GM23338 (cell line): Measurements from ENCODE around the gene NKD1. TPM values are rescaled to one million over a fixed set of nuclear protein-coding genes. Genes with fewer than 3 reads are reported as not detected.

Source experiments
- ATAC-seq: fragments of 200-7000 bp; cut with Tn5 transposase; 3 replicates; pipeline ENCODE4 v1.9.1; 2020
- DNase-seq: peaks from one replicate; pipeline ENCODE4 v3.0.0-alpha.2; 2015; ENCODE audit warnings: low spot score
- H2AFZ ChIP-seq: fragments of 200-600 bp; sonication (generic); 2 replicates; pipeline ENCODE4 v1.8.0; 2016; ENCODE audit warnings: antibody characterized with exemption, mild to moderate bottlenecking, moderate library complexity
- H3F3A ChIP-seq: fragments of 200-600 bp; sonication (generic); replicated peaks from 2 replicates; pipeline ENCODE4 v1.8.0; 2017; ENCODE audit warnings: antibody characterized with exemption, mixed run types, low read depth
- H3K27ac ChIP-seq: fragments of 200-600 bp; sonication (generic); 2 replicates; pipeline ENCODE4 v1.6.1; 2016; ENCODE audit warnings: low read depth
- H3K27me3 ChIP-seq: fragments of 200-600 bp; sonication (generic); 2 replicates; pipeline ENCODE4 v1.8.0; 2016; ENCODE audit warnings: mild to moderate bottlenecking, mixed run types, moderate library complexity; ENCODE audit not compliant: insufficient read depth
- H3K36me3 ChIP-seq: fragments of 200-600 bp; sonication (generic); 2 replicates; pipeline ENCODE4 v1.8.0; 2016; ENCODE audit warnings: mild to moderate bottlenecking; ENCODE audit not compliant: insufficient read depth
- H3K4me1 ChIP-seq: fragments of 200-600 bp; sonication (generic); 2 replicates; pipeline ENCODE4 v1.8.0; 2016; ENCODE audit warnings: mild to moderate bottlenecking, moderate library complexity; ENCODE audit not compliant: insufficient read depth
- H3K4me2 ChIP-seq: fragments of 200-600 bp; sonication (generic); 2 replicates; pipeline ENCODE4 v1.7.1; 2017; ENCODE audit warnings: mixed run types
- H3K4me3 ChIP-seq: fragments of 200-600 bp; sonication (generic); 2 replicates; pipeline ENCODE4 v1.6.1; 2016; ENCODE audit warnings: mixed run types
- H3K79me2 ChIP-seq: fragments of 200-600 bp; sonication (generic); replicated peaks from 2 replicates; pipeline ENCODE4 v1.8.0; 2017; ENCODE audit warnings: mild to moderate bottlenecking; ENCODE audit not compliant: insufficient read depth
- H3K9me2 ChIP-seq: fragments of 200-600 bp; sonication (generic); 2 replicates; pipeline ENCODE4 v1.8.0; 2017; ENCODE audit not compliant: insufficient read depth
- H4K20me1 ChIP-seq: fragments of 200-600 bp; sonication (generic); replicated peaks from 2 replicates; pipeline ENCODE4 v1.8.0; 2017; ENCODE audit warnings: mild to moderate bottlenecking; ENCODE audit not compliant: insufficient read depth
- H3K27ac Mint-ChIP-seq: 2 replicates; pipeline ENCODE4 v1.8.0; 2020; ENCODE audit warnings: inconsistent platforms, mild to moderate bottlenecking, moderate library complexity, mixed read lengths
- H3K27me3 Mint-ChIP-seq: 3 replicates; pipeline ENCODE4 v1.8.0; 2022; ENCODE audit warnings: low read depth, mild to moderate bottlenecking, moderate library complexity, mixed read lengths, inconsistent platforms; ENCODE audit not compliant: insufficient read depth, poor library complexity
- H3K36me3 Mint-ChIP-seq: 3 replicates; pipeline ENCODE4 v1.8.0; 2021; ENCODE audit warnings: low read depth, mild to moderate bottlenecking, inconsistent platforms, moderate library complexity, mixed read lengths
- H3K4me1 Mint-ChIP-seq: 3 replicates; pipeline ENCODE4 v1.8.0; 2020; ENCODE audit warnings: mild to moderate bottlenecking, inconsistent platforms, mixed read lengths
- H3K4me3 Mint-ChIP-seq: 3 replicates; pipeline ENCODE4 v1.8.0; 2021; ENCODE audit warnings: moderate library complexity, mild to moderate bottlenecking, inconsistent platforms, mixed read lengths
- H3K9me3 Mint-ChIP-seq: 3 replicates; pipeline ENCODE4 v1.8.0; 2020; ENCODE audit warnings: moderate library complexity, mild to moderate bottlenecking, inconsistent platforms, mixed read lengths
- CREB1 ChIP-seq: fragments of 250-450 bp; sonication (Bioruptor Pico); IDR thresholded peaks from 2 replicates; pipeline ENCODE4 v1.5.0; 2020; ENCODE audit warnings: low read depth, mild to moderate bottlenecking, moderate library complexity
- EZH2phosphoT487 ChIP-seq: fragments of 200-600 bp; sonication (generic); IDR thresholded peaks from one replicate; pipeline ENCODE4 v1.8.1; 2018; ENCODE audit warnings: antibody characterized with exemption; ENCODE audit not compliant: unreplicated experiment
- STAT1 ChIP-seq: IDR thresholded peaks from one replicate; pipeline ENCODE4 v1.6.1; 2016; ENCODE audit warnings: antibody characterized with exemption; ENCODE audit not compliant: unreplicated experiment
- polyA plus RNA-seq: library from polyadenylated mRNA; unstranded; fragments of >200 nt; fragmentation: Nextera tagmentation; extraction: Ambion mirVana; gene quantifications from 2 replicates; pipeline ENCODE4 v1.2.1, GENCODE V29; 2016
- total RNA-seq: library from RNA; depleted of rRNA; stranded (reverse); fragments of >200 nt; shearing (Covaris generic); gene quantifications from 2 replicates; pipeline ENCODE4 v1.2.3, GENCODE V29; 2014
- TF ChIP-seq, protein P1 (sequence below): IDR thresholded peaks from one replicate; pipeline ENCODE4 v1.6.1; 2018; ENCODE audit warnings: antibody characterized with exemption; ENCODE audit not compliant: unreplicated experiment
- TF ChIP-seq, protein P2 (sequence below): IDR thresholded peaks from 2 replicates; pipeline ENCODE4 v1.6.1; 2016; ENCODE audit warnings: antibody characterized with exemption

The NKD1 gene
- total and polyA plus RNA-seq, 2 experiments from 2014 or later: 2.1 to 2.3 TPM

DNA sequence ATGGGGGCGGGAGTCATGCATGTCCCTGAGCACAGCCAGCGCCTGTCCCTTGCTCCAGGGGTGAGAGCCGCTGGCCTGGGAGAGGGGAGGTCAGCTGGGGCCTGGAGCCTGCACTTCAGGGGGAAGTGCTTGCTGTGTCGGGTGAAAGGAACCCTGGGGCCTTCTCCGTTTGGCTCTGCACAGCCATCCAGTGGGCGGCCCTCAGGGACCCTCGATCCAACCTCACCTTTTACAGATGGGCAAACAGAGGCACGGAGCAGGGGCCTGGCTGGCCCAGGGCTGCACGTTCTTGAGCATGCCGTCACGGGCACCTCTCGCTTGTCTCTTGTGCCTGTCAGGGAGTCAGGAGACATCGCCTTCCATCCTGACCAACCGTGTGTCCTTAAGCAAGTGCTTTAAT is 131.1 kb downstream of the NKD1 start:
- Histone ChIP-seq H2AFZ (no peak overlapping the region), H4K20me1 (no peaks in the 10 kb centered on the region), H3K4me3 (no peak overlapping the region), H3K9me2 (no peaks in the 10 kb centered on the region), H3K27me3 (no peaks in the 10 kb centered on the region), H3F3A (no peaks in the 10 kb centered on the region), H3K4me1 (no peaks in the 10 kb centered on the region), H3K4me2 (no peak overlapping the region), H3K36me3 (no peaks in the 10 kb centered on the region), H3K79me2 (no peaks in the 10 kb centered on the region), H3K27ac (no peak overlapping the region)
- H3K36me3 Mint-ChIP-seq: no peaks in the 10 kb centered on the region
- no peak overlapping the region for H3K27ac Mint-ChIP-seq
- no peaks in the 10 kb centered on the region for H3K9me3 Mint-ChIP-seq
- no peaks in the 10 kb centered on the region; the same call in 2 of the 3 replicates for H3K4me1 Mint-ChIP-seq
- TF ChIP-seq, protein P1, sequence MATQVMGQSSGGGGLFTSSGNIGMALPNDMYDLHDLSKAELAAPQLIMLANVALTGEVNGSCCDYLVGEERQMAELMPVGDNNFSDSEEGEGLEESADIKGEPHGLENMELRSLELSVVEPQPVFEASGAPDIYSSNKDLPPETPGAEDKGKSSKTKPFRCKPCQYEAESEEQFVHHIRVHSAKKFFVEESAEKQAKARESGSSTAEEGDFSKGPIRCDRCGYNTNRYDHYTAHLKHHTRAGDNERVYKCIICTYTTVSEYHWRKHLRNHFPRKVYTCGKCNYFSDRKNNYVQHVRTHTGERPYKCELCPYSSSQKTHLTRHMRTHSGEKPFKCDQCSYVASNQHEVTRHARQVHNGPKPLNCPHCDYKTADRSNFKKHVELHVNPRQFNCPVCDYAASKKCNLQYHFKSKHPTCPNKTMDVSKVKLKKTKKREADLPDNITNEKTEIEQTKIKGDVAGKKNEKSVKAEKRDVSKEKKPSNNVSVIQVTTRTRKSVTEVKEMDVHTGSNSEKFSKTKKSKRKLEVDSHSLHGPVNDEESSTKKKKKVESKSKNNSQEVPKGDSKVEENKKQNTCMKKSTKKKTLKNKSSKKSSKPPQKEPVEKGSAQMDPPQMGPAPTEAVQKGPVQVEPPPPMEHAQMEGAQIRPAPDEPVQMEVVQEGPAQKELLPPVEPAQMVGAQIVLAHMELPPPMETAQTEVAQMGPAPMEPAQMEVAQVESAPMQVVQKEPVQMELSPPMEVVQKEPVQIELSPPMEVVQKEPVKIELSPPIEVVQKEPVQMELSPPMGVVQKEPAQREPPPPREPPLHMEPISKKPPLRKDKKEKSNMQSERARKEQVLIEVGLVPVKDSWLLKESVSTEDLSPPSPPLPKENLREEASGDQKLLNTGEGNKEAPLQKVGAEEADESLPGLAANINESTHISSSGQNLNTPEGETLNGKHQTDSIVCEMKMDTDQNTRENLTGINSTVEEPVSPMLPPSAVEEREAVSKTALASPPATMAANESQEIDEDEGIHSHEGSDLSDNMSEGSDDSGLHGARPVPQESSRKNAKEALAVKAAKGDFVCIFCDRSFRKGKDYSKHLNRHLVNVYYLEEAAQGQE: no peak
- TF ChIP-seq, protein P2, sequence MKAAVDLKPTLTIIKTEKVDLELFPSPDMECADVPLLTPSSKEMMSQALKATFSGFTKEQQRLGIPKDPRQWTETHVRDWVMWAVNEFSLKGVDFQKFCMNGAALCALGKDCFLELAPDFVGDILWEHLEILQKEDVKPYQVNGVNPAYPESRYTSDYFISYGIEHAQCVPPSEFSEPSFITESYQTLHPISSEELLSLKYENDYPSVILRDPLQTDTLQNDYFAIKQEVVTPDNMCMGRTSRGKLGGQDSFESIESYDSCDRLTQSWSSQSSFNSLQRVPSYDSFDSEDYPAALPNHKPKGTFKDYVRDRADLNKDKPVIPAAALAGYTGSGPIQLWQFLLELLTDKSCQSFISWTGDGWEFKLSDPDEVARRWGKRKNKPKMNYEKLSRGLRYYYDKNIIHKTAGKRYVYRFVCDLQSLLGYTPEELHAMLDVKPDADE: no peak
- TF ChIP-seq CREB1 (CRISPR knock-in tag): no peak
- TF ChIP-seq STAT1: no peak
- no peak for DNase-seq
- no peak for ATAC-seq
- H3K4me3 Mint-ChIP-seq: no peak overlapping the region
- H3K27me3 Mint-ChIP-seq: peaks cover 6% of the 10 kb centered on the region

GRCh38 chr16:50679676-50680555 is 131.7 kb downstream of the NKD1 start:
- Mint-ChIP-seq H3K27me3 (peaks cover 6% of the 10 kb centered on the region), H3K27ac (no peak overlapping the region)
- ATAC-seq: no peak

More at GRCh38 chr16:50679676-50680555, 131.7 kb downstream of the NKD1 start:
- H3K4me3 ChIP-seq: no peak overlapping the region
- no peaks in the 10 kb centered on the region for H3K36me3 Mint-ChIP-seq
- no peaks in the 10 kb centered on the region for H3K27me3 ChIP-seq
- H3K36me3 ChIP-seq: no peaks in the 10 kb centered on the region
- no peaks in the 10 kb centered on the region for H4K20me1 ChIP-seq
- H3K79me2 ChIP-seq: no peaks in the 10 kb centered on the region
- H3F3A ChIP-seq: no peaks in the 10 kb centered on the region
- TF ChIP-seq, protein P1: no peak
- TF ChIP-seq STAT1 (no peak), EZH2phosphoT487 (no peak), CREB1 (CRISPR knock-in tag) (no peak)
- H3K27ac ChIP-seq: no peak overlapping the region
- H3K4me1 ChIP-seq: no peaks in the 10 kb centered on the region
- no peaks in the 10 kb centered on the region for H3K9me3 Mint-ChIP-seq
- H3K4me1 Mint-ChIP-seq: no peaks in the 10 kb centered on the region; the same call in 2 of the 3 replicates
- DNase-seq: no peak
- H3K4me3 Mint-ChIP-seq: no peak overlapping the region
- H2AFZ ChIP-seq: no peak overlapping the region
- H3K9me2 ChIP-seq: no peaks in the 10 kb centered on the region
- H3K4me2 ChIP-seq: no peak overlapping the region
